Measurements from ENCODE around the gene SOAT1.

GRCh38 chr1:179269071-179269470 is 24.5 kb upstream of the SOAT1 start:
- TF ChIP-seq USF2 (IDR thresholded peaks at IDR 0.05; ENCODE audit: low read depth, low read length), result no peak
- no peak for TF ChIP-seq CTCF (conservative IDR thresholded peaks at IDR 0.05; ENCODE audit: low read depth, low read length)
- no peak for TF ChIP-seq POLR2A (IDR thresholded peaks at IDR 0.05; ENCODE audit: low read depth, low read length)
